Stimulated activated CD4-positive, alpha-beta T cell treated with anti-CD3 and anti-CD28 coated beads, TNF-alpha, amount 100 ng/mL, for 24 hours (primary cell): ENCODE data around the gene MPND.

ENCODE experiments used
- DNase-seq, 3 experiments: peaks; one replicate each; pipeline ENCODE4 v3.0.0-alpha.2; 2020; ENCODE audit warnings: low read depth in 3 of 3

The MPND gene, protein sequence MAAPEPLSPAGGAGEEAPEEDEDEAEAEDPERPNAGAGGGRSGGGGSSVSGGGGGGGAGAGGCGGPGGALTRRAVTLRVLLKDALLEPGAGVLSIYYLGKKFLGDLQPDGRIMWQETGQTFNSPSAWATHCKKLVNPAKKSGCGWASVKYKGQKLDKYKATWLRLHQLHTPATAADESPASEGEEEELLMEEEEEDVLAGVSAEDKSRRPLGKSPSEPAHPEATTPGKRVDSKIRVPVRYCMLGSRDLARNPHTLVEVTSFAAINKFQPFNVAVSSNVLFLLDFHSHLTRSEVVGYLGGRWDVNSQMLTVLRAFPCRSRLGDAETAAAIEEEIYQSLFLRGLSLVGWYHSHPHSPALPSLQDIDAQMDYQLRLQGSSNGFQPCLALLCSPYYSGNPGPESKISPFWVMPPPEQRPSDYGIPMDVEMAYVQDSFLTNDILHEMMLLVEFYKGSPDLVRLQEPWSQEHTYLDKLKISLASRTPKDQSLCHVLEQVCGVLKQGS

DNA sequence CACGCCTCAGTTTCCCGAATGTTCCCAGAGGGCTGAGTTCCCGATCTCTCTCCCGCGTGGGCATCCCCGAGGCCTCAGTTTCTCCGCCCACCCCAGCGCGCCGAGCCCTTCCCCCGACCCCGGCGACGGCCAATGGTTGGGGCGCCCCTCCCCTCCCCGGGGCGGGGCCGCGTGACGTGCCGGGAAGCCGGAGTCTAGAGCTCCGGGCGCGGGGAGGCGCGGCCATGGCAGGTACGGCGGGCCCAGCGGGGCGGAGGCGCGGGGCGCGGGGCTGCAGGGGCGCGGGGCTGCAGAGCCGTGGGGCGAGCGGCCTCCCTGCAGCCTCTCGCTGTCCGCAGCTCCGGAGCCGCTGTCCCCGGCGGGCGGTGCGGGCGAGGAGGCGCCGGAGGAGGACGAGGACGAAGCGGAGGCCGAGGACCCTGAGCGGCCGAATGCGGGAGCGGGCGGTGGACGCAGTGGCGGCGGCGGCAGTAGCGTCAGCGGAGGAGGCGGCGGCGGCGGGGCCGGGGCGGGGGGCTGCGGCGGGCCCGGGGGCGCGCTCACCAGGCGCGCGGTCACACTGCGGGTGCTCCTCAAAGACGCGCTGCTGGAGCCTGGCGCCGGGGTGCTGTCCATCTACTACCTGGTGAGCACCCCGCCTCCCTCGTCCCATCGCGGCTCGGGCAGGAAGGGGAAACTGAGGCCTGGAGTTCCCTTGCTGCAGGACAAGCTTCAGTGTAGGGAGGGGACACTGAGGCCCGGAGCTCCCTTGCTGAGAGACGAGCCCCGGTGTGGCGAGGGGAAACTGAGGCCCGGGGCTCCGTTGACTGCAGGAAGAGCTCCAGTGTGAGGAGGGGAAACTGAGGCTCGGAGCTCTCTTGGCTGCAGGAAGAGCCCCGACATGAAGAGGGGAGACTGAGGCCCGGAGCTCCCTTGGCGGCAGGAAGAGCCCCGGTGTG, at the start of gene MPND:
Gene MPND, plus strand, starts transcription at position 193 of the 938 bp plus-strand sequence. Its CDS starts 32 bp downstream, at position 225.
- peak; percentile 89 to 92 (median 90) for DNase-seq

GRCh38 chr19:4294389-4294788, 49.0 kb upstream of the MPND start:
- DNase-seq = no peak

GRCh38 chr19:4295972-4296771, 47.2 kb upstream of the MPND start:
- no peak for DNase-seq

DNA sequence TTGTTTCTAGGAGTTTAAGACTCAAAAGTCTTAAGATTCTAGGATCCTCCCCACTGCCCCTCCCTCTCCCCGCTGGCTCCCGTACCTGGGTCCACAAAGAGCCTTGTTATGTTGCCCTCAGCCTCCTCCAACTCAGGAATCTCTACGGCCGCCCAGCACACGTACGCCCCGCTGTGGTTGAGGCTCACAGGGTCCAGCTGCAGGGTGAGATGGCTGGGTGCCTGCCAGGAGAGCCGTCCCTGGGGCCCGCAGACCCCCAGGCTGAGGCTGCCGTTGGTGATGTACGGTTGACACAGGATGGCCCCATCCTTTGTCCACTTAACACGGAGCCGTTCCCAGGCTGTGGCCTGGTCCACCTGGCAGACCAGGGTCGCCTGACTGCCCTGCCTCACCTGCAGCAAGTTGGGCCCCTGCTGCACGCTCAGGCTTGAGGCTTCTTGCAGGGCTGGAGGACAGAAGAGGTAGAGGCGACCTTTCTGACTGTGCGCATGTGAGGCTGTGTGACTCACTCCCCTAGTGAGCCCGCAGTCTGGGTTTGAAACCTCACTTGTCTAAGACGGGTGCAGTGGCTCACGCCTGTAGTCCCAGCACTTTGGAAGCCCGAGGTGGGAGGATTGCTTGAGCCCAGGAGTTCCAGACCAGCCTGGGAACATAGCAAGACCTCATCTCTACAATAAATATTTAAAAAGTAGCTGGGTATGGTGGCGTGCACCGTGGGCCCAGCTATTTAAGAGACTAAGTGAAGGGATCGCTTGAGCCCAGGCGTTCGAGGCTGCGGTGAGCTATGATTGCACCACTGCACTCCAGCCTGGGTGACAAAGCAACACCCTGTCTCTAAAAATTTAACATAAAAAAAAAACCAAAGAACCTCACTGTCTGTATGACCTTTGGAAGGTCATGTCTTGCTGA, 45.2 kb upstream of the MPND start:
- DNase-seq = peak in 1 of 3 experiments; percentile 38

- DNase-seq = no peak
Observed at GRCh38 chr19:4298810-4299550, 44.4 kb upstream of the MPND start.

DNA sequence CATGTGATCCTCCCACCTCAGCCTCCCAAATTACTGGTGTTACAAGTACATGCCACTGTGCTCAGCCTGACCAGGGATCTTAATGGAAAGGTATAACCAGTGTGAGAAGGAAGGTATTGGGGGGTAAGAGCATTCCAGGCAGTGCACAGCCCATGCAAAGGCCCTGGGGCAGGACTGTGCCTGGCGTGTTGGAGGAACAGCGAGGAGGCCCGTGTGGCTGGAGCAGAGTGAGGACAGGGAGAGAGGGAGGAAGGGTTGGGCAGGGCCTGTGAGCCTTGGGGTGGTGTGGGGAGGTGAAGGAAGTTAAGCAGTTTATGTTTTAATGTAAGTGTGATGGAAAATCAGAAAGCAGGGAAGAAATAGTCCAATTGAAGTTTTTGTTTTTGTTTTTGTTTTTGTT, 42.8 kb upstream of the MPND start:
- DNase-seq = no peak

DNA sequence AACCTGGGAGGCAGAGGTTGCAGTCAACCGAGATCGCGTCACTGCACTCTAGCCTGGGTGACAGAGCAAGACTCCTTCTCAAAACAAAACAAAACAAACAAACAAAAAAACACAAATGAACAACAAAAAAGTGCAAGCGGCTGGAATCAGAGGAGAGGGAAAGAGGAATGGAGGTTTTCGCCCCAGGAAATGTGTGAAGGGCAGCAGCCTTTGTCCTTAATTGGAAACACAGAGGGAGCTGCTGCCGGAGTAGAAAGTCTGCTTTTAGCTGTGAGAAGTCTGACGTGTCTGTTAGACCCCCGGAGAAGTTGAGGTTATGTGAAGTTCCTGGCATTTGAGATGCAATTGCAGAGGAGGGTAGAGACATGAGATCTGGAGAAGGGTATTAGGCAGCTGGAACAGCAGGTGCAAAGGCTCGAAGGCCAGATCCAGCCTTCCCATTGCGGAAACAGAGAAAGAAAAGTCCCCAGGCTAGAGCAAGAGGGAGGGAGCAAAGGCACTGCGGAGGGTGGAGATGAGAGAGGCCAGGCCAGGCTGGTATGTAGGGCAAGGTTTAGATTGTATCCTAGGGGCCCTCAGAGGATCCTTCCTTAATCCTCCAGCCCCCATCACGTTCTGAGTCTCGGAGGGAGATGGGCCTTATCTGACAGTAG, 41.6 kb upstream of the MPND start:
- no peak for DNase-seq

DNA sequence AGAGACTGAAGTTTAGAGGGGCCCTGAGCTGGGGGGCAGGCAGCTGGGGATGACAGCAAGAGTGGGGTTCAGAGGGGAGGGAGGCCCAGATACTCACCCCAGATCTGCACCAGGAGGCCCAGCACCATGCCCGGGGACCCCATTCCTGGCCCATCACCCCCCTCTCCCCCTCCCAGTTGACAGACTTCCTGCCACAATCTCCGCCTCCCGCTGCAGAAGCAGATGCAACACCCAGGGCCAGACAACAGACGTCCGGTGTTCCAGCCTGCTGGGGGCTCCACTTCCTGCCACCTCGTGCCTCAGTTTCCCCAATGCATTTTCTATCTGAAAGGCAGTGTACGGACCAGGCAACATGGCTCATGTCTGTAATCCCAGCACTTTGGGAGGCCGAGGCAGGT, 41.1 kb upstream of the MPND start, which contains the start of gene TMIGD2:
Gene TMIGD2, minus strand, starts transcription at position 147 of the 398 bp plus-strand sequence. Its CDS starts 4 bp downstream, at position 143.
- no peak for DNase-seq

DNA sequence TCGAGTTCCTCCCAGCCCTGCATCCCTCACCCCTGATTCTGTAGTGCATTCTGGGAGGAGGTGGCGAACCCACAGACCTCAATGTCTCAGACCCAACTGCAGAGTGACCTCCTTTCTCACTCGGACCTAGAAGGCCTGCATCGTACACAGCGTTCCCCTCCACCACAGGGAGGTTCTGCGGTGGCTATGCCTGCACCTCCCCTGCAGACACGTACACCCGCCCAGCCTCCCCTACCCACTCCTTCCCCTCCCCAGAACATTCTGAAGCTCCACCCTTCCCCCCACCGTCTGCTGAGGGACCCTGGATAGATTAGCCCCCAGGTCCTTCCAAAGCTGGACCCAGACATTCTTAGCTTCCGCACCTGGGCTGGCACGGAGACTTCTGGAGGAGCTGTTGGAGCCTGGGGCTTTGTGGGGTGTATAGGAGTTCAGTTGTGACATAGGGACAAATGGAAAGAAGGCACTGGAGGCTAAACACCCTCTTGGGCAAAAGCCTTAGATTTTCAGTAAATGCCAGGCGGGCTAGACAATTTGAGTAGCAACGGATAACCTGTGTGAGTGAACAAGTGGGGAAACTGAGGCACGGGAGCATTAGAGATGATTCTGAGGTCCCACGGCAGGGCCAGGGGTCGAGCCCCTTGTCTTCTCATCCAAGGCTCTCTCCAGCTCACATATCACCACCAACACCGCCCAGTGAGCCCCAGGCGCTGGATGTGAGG, 39.4 kb upstream of the MPND start:
- DNase-seq = no peak

- peak; percentile 41 to 79 (median 56) for DNase-seq
Observed at GRCh38 chr19:4304538-4305256, 38.7 kb upstream of the MPND start, which contains the start of gene FSD1. TSS of gene FSD1 (plus strand) at chr19:4304598. CDS start at chr19:4304747, 149 bp downstream.

- no peak for DNase-seq
Observed at GRCh38 chr19:4305257-4305612, 38.1 kb upstream of the MPND start.

- DNase-seq = no peak
Observed at GRCh38 chr19:4305659-4306058, 37.7 kb upstream of the MPND start.

DNA sequence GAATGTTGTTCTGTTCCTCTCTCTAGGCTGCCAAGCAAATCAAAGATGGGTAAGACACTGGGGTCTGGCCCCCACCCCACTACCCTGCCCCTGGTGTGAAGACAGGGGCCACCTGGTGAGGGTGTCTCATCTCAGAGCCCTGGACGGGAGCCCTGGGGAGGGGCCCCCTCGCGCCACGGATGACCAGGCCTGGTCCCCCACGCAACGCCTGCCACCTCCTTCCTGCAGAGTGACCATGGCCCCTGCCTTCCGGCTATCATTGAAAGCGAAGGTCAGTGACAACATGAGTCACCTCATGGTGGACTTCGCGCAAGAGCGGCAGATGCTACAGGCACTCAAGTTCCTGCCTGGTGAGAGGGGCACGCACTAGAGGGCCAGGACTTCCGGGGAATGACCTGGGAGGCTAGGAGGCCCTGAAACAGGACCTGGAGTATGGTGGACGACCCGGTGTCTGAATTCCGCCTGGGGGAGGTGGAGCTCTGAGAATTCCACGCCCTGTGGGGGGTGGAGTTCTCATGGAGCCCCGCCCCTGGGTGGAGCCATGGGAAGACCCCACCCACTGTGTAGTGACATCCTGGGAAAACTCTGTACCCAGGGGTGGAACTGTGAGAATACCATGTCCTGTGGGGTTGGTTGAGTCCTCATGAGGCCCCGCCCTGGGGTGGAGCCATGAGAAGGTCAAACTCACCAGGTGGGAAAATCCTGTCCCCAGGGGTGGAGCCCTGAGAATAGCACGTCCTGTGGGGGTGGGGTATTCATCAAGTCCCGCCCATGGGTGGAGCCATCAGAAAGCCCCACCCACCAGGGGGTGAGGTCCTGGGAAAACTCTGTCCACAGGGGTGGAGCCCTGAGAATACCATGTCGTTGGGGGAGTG, 32.9 kb upstream of the MPND start:
- peak in 1 of 3 experiments; percentile 22 for DNase-seq

GRCh38 chr19:4313847-4314490, 29.4 kb upstream of the MPND start:
- no peak for DNase-seq

DNA sequence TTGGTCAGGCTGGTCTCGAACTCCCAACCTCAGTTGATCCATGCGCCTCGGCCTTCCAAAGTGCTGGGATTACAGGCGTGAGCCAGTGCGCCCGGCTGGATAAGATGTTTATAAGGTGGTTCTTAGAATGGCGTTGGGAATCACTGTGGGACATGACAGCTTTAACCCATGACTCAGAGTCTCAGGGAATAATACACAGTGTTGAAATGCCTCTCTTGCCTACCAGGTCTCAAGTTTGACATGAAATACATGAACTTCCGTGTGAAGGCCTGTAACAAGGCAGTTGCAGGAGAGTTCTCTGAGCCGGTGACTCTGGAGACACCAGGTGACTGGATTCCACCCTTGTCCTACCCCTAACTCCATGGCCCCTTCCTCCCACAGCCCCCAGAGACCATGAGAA, 26.4 kb upstream of the MPND start:
- no peak for DNase-seq

DNA sequence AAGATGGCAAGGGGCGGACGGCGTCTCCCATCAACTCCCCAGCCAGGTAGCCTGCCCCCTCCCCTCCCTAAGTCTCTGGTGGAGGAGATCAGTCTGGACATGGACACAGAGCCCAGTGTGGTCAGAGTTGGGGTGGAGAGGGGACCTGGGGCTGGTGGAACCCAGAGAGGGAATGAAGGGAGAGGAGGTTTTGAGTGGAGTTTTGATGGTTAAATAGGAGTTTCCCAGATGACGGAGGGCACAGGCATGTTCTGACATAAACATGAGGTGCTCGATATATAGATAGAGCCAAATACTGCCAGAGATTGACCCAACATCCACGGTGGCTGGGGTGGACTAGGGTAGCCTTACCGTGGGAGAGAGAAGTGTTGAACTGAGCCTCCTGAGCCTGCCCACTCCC, 24.9 kb upstream of the MPND start:
- no peak for DNase-seq
